ENCODE data around the gene AP2S1. TPM values are rescaled to one million over a fixed set of nuclear protein-coding genes. Genes with fewer than 3 reads are reported as not detected.
A peak's percentile ranks its signal among the peaks of the same experiment; 100 is the strongest.

AP2S1 gene
- 97.5 to 109 TPM (median 107 TPM) in 3 replicates for total RNA-seq

GRCh38 chr19:46850228-46851203 is at the start of gene AP2S1:
TSS of gene AP2S1 (minus strand) at chr19:46850846. CDS start at chr19:46850766, 80 bp downstream.
- no peak for TF ChIP-seq CTCF (IDR thresholded peaks at IDR 0.05; ENCODE audit: unreplicated experiment)
- Mint-ChIP-seq H3K36me3 (peaks cover 6% of the 10 kb centered on the region), H3K9me3 (no peaks in the 10 kb centered on the region), H3K27me3 (ENCODE audit: low read depth) (no peaks in the 10 kb centered on the region), H3K27ac (peak within 1 kb of the TSS; percentile 96), H3K4me1 (peaks cover 14% of the 10 kb centered on the region), H3K4me3 (peak within 1 kb of the TSS; percentile 82)
- DNase-seq (ENCODE audit: low spot score in 2 of 2, unreplicated experiment in 2 of 2) = peak; percentile 88 to 93

GRCh38 chr19:46900341-46900740 is 49.7 kb upstream of the AP2S1 start:
- Mint-ChIP-seq H3K27me3 (ENCODE audit: low read depth) (no peaks in the 10 kb centered on the region), H3K4me3 (no peak overlapping the region), H3K27ac (peak overlapping the region; percentile 99), H3K36me3 (no peaks in the 10 kb centered on the region), H3K9me3 (no peaks in the 10 kb centered on the region), H3K4me1 (peaks cover 64% of the 10 kb centered on the region)
- no peak for TF ChIP-seq CTCF (IDR thresholded peaks at IDR 0.05; ENCODE audit: unreplicated experiment)
- DNase-seq (ENCODE audit: low spot score in 2 of 2, unreplicated experiment in 2 of 2) = no peak

GRCh38 chr19:46898731-46899130 is 48.1 kb upstream of the AP2S1 start:
- no peak for DNase-seq (ENCODE audit: low spot score in 2 of 2, unreplicated experiment in 2 of 2)
- Mint-ChIP-seq H3K27me3 (ENCODE audit: low read depth) (no peaks in the 10 kb centered on the region), H3K9me3 (no peaks in the 10 kb centered on the region), H3K4me3 (no peak overlapping the region), H3K4me1 (peaks cover 50% of the 10 kb centered on the region), H3K36me3 (no peaks in the 10 kb centered on the region), H3K27ac (peak overlapping the region; percentile 99)
- no peak for TF ChIP-seq CTCF (IDR thresholded peaks at IDR 0.05; ENCODE audit: unreplicated experiment)

- no peak for DNase-seq (ENCODE audit: low spot score in 2 of 2, unreplicated experiment in 2 of 2)
- peaks cover 32% of the 10 kb centered on the region for H3K4me1 Mint-ChIP-seq
- no peak overlapping the region for H3K4me3 Mint-ChIP-seq
- no peaks in the 10 kb centered on the region for H3K36me3 Mint-ChIP-seq
- no peaks in the 10 kb centered on the region for H3K9me3 Mint-ChIP-seq
- H3K27ac Mint-ChIP-seq = no peak overlapping the region
- no peaks in the 10 kb centered on the region for H3K27me3 Mint-ChIP-seq (ENCODE audit: low read depth)
- no peak for TF ChIP-seq CTCF (IDR thresholded peaks at IDR 0.05; ENCODE audit: unreplicated experiment)
Measured at GRCh38 chr19:46896076-46896794, 45.6 kb upstream of the AP2S1 start.

GRCh38 chr19:46892252-46893179 is 41.9 kb upstream of the AP2S1 start:
- Mint-ChIP-seq H3K4me1 (peaks cover 14% of the 10 kb centered on the region), H3K36me3 (peaks cover 3% of the 10 kb centered on the region), H3K27ac (peak overlapping the region; percentile 10), H3K4me3 (no peak overlapping the region), H3K9me3 (peaks cover 2% of the 10 kb centered on the region), H3K27me3 (ENCODE audit: low read depth) (no peaks in the 10 kb centered on the region)
- no peak for DNase-seq (ENCODE audit: low spot score in 2 of 2, unreplicated experiment in 2 of 2)
- TF ChIP-seq CTCF (IDR thresholded peaks at IDR 0.05; ENCODE audit: unreplicated experiment) = no peak

Data from mesothelial cell of epicardium (in vitro differentiated cells).